ENCODE results near the gene LBHD2.
A peak's percentile ranks its signal among the peaks of the same experiment; 100 is the strongest.

LBHD2 gene

GRCh38 chr14:103091883-103092222, 7.8 kb downstream of the LBHD2 start:
- DNase-seq = no peak

- no peak for DNase-seq
These were observed 9.9 kb downstream of the LBHD2 start for GRCh38 chr14:103093856-103094405.

GRCh38 chr14:103094406-103095209, 10.6 kb downstream of the LBHD2 start, which contains the start of gene EXOC3L4:
Gene EXOC3L4, plus strand, starts transcription at chr14:103094725. Its CDS starts 5,495 bp downstream, at chr14:103100220.
- DNase-seq = no peak

- no peak for DNase-seq
These were observed 11.3 kb downstream of the LBHD2 start for GRCh38 chr14:103095210-103095778.

GRCh38 chr14:103096387-103096786, 12.4 kb downstream of the LBHD2 start:
- no peak for DNase-seq

- no peak for DNase-seq
These were observed 13.4 kb downstream of the LBHD2 start for GRCh38 chr14:103097244-103097993.

GRCh38 chr14:103097994-103098957, 14.3 kb downstream of the LBHD2 start:
- no peak for DNase-seq

GRCh38 chr14:103099081-103099732, 15.2 kb downstream of the LBHD2 start:
- DNase-seq = no peak

- no peak for DNase-seq
These were observed 15.8 kb downstream of the LBHD2 start for GRCh38 chr14:103099733-103100280.

GRCh38 chr14:103100281-103101121, 16.5 kb downstream of the LBHD2 start:
- DNase-seq = no peak

GRCh38 chr14:103101257-103101962, 17.4 kb downstream of the LBHD2 start:
- no peak for DNase-seq

- DNase-seq = no peak
These were observed 18.1 kb downstream of the LBHD2 start for GRCh38 chr14:103101963-103102688.

- DNase-seq = no peak
These were observed 18.8 kb downstream of the LBHD2 start for GRCh38 chr14:103102689-103103260.

- peak; percentile 46 to 84 for DNase-seq
These were observed 19.7 kb downstream of the LBHD2 start for GRCh38 chr14:103103461-103104388.

GRCh38 chr14:103104389-103104653, 20.3 kb downstream of the LBHD2 start:
- DNase-seq = no peak

GRCh38 chr14:103104654-103105452, 20.8 kb downstream of the LBHD2 start:
- DNase-seq = peak in 1 of 2 experiments; percentile 40

Measured in SW 1271 (cell line).